ENCODE measurements around the gene FIBCD1. TPM values are rescaled to one million over a fixed set of nuclear protein-coding genes. Genes with fewer than 3 reads are reported as not detected.

Gene FIBCD1
- total and polyA plus RNA-seq, 2 experiments from 2014 or later = 4.4 to 5.6 TPM

DNA sequence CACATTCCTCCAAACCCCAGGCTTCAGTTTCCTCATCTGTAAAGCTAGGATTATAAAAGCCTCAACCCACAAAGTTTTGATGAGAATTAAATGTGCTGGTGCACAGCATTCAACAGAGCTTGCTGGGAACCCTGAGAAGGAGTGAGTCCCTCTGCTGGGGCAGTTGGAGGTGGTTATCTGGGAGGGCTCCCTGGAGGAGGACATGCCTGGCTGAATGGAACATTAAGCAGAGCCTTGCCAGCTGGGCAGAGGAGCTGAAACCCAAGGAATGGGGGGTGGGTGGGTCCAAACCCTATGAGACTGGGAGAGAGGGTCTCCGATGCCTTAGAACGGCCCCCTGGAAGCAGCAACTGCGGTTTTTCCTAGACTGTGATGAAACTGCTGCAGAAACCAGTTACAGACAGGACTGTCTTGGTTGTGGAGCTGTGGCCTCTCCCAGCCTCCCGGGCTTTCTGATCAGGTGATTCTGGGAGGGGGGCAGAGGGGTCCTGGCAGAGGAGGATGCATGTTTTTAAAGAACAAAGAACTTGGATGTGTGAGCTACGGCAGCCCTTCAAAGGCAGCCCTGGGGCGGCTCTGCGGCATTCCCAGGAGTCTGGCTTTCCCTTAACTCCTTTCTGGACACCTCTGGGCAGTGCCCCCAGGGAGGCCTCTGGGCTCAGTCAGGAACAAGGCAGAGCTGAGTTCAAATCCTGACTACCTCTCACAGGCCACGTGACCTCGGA lies 20.8 kb downstream of the FIBCD1 start:
- H3K27me3 ChIP-seq (ENCODE audit: insufficient read depth) = no peaks in the 10 kb centered on the region
- Mint-ChIP-seq H3K9me3 (no peaks in the 10 kb centered on the region), H3K27me3 (ENCODE audit: insufficient read depth, low read depth, poor library complexity) (peaks cover 12% of the 10 kb centered on the region), H3K36me3 (ENCODE audit: low read depth) (no peaks in the 10 kb centered on the region), H3K4me1 (peaks cover 20% of the 10 kb centered on the region), H3K4me3 (no peak overlapping the region), H3K27ac (no peak overlapping the region)
- DNase-seq (ENCODE audit: low spot score) (no peak), ATAC-seq (no peak)
- H3K27ac ChIP-seq (ENCODE audit: low read depth) = no peak overlapping the region
- no peaks in the 10 kb centered on the region for H3K79me2 ChIP-seq (replicated peaks; ENCODE audit: insufficient read depth)
- H4K20me1 ChIP-seq (replicated peaks; ENCODE audit: insufficient read depth) = no peaks in the 10 kb centered on the region
- no peak overlapping the region for H3K4me3 ChIP-seq
- H3K36me3 ChIP-seq (ENCODE audit: insufficient read depth) = no peaks in the 10 kb centered on the region
- H3K4me1 ChIP-seq (ENCODE audit: insufficient read depth) = no peaks in the 10 kb centered on the region
- no peaks in the 10 kb centered on the region for H3F3A ChIP-seq (replicated peaks; ENCODE audit: low read depth)
- H2AFZ ChIP-seq = no peak overlapping the region
- H3K4me2 ChIP-seq = no peak overlapping the region
- no peaks in the 10 kb centered on the region for H3K9me2 ChIP-seq (ENCODE audit: insufficient read depth)
- TF ChIP-seq, protein P1, sequence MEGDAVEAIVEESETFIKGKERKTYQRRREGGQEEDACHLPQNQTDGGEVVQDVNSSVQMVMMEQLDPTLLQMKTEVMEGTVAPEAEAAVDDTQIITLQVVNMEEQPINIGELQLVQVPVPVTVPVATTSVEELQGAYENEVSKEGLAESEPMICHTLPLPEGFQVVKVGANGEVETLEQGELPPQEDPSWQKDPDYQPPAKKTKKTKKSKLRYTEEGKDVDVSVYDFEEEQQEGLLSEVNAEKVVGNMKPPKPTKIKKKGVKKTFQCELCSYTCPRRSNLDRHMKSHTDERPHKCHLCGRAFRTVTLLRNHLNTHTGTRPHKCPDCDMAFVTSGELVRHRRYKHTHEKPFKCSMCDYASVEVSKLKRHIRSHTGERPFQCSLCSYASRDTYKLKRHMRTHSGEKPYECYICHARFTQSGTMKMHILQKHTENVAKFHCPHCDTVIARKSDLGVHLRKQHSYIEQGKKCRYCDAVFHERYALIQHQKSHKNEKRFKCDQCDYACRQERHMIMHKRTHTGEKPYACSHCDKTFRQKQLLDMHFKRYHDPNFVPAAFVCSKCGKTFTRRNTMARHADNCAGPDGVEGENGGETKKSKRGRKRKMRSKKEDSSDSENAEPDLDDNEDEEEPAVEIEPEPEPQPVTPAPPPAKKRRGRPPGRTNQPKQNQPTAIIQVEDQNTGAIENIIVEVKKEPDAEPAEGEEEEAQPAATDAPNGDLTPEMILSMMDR (conservative IDR thresholded peaks at IDR 0.05; ENCODE audit: low read depth in 2 of 2) = no peak
- TF ChIP-seq POLR2AphosphoS5 (IDR thresholded peaks at IDR 0.05; ENCODE audit: low read depth) (no peak), JUNB (IDR thresholded peaks at IDR 0.05; ENCODE audit: unreplicated experiment) (no peak), EZH2phosphoT487 (IDR thresholded peaks at IDR 0.05; ENCODE audit: unreplicated experiment) (no peak), CREB1 (CRISPR knock-in tag; IDR thresholded peaks at IDR 0.05; ENCODE audit: low read depth) (no peak), EZH2 (IDR thresholded peaks at IDR 0.05; ENCODE audit: low read depth, unreplicated experiment) (no peak), NANOG (IDR thresholded peaks at IDR 0.05; ENCODE audit: borderline replicate concordance) (no peak), ZNF331 (CRISPR knock-in tag; IDR thresholded peaks at IDR 0.05; ENCODE audit: low read depth) (no peak), ZNF114 (CRISPR knock-in tag; IDR thresholded peaks at IDR 0.05) (no peak), STAT1 (IDR thresholded peaks at IDR 0.05; ENCODE audit: unreplicated experiment) (no peak)
- TF ChIP-seq, protein P2, sequence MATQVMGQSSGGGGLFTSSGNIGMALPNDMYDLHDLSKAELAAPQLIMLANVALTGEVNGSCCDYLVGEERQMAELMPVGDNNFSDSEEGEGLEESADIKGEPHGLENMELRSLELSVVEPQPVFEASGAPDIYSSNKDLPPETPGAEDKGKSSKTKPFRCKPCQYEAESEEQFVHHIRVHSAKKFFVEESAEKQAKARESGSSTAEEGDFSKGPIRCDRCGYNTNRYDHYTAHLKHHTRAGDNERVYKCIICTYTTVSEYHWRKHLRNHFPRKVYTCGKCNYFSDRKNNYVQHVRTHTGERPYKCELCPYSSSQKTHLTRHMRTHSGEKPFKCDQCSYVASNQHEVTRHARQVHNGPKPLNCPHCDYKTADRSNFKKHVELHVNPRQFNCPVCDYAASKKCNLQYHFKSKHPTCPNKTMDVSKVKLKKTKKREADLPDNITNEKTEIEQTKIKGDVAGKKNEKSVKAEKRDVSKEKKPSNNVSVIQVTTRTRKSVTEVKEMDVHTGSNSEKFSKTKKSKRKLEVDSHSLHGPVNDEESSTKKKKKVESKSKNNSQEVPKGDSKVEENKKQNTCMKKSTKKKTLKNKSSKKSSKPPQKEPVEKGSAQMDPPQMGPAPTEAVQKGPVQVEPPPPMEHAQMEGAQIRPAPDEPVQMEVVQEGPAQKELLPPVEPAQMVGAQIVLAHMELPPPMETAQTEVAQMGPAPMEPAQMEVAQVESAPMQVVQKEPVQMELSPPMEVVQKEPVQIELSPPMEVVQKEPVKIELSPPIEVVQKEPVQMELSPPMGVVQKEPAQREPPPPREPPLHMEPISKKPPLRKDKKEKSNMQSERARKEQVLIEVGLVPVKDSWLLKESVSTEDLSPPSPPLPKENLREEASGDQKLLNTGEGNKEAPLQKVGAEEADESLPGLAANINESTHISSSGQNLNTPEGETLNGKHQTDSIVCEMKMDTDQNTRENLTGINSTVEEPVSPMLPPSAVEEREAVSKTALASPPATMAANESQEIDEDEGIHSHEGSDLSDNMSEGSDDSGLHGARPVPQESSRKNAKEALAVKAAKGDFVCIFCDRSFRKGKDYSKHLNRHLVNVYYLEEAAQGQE (IDR thresholded peaks at IDR 0.05; ENCODE audit: unreplicated experiment) = no peak
- TF ChIP-seq, protein P3, sequence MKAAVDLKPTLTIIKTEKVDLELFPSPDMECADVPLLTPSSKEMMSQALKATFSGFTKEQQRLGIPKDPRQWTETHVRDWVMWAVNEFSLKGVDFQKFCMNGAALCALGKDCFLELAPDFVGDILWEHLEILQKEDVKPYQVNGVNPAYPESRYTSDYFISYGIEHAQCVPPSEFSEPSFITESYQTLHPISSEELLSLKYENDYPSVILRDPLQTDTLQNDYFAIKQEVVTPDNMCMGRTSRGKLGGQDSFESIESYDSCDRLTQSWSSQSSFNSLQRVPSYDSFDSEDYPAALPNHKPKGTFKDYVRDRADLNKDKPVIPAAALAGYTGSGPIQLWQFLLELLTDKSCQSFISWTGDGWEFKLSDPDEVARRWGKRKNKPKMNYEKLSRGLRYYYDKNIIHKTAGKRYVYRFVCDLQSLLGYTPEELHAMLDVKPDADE (IDR thresholded peaks at IDR 0.05) = no peak
- TF ChIP-seq, protein P4, sequence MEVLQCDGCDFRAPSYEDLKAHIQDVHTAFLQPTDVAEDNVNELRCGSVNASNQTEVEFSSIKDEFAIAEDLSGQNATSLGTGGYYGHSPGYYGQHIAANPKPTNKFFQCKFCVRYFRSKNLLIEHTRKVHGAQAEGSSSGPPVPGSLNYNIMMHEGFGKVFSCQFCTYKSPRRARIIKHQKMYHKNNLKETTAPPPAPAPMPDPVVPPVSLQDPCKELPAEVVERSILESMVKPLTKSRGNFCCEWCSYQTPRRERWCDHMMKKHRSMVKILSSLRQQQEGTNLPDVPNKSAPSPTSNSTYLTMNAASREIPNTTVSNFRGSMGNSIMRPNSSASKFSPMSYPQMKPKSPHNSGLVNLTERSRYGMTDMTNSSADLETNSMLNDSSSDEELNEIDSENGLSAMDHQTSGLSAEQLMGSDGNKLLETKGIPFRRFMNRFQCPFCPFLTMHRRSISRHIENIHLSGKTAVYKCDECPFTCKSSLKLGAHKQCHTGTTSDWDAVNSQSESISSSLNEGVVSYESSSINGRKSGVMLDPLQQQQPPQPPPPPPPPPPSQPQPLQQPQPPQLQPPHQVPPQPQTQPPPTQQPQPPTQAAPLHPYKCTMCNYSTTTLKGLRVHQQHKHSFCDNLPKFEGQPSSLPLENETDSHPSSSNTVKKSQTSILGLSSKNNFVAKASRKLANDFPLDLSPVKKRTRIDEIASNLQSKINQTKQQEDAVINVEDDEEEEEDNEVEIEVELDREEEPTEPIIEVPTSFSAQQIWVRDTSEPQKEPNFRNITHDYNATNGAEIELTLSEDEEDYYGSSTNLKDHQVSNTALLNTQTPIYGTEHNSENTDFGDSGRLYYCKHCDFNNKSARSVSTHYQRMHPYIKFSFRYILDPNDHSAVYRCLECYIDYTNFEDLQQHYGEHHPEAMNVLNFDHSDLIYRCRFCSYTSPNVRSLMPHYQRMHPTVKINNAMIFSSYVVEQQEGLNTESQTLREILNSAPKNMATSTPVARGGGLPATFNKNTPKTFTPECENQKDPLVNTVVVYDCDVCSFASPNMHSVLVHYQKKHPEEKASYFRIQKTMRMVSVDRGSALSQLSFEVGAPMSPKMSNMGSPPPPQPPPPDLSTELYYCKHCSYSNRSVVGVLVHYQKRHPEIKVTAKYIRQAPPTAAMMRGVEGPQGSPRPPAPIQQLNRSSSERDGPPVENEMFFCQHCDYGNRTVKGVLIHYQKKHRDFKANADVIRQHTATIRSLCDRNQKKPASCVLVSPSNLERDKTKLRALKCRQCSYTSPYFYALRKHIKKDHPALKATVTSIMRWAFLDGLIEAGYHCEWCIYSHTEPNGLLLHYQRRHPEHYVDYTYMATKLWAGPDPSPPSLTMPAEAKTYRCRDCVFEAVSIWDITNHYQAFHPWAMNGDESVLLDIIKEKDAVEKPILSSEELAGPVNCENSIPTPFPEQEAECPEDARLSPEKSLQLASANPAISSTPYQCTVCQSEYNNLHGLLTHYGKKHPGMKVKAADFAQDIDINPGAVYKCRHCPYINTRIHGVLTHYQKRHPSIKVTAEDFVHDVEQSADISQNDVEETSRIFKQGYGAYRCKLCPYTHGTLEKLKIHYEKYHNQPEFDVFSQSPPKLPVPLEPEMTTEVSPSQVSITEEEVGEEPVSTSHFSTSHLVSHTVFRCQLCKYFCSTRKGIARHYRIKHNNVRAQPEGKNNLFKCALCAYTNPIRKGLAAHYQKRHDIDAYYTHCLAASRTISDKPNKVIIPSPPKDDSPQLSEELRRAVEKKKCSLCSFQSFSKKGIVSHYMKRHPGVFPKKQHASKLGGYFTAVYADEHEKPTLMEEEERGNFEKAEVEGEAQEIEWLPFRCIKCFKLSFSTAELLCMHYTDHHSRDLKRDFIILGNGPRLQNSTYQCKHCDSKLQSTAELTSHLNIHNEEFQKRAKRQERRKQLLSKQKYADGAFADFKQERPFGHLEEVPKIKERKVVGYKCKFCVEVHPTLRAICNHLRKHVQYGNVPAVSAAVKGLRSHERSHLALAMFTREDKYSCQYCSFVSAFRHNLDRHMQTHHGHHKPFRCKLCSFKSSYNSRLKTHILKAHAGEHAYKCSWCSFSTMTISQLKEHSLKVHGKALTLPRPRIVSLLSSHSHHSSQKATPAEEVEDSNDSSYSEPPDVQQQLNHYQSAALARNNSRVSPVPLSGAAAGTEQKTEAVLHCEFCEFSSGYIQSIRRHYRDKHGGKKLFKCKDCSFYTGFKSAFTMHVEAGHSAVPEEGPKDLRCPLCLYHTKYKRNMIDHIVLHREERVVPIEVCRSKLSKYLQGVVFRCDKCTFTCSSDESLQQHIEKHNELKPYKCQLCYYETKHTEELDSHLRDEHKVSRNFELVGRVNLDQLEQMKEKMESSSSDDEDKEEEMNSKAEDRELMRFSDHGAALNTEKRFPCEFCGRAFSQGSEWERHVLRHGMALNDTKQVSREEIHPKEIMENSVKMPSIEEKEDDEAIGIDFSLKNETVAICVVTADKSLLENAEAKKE (CRISPR knock-in tag; IDR thresholded peaks at IDR 0.05) = no peak

All from GM23338 (cell line).